HG03159 (cell line): ENCODE results near the gene COL2A1.

Experiments
- ATAC-seq: cut with Tn5 transposase; IDR thresholded peaks from one replicate; pipeline ENCODE4 v1.9.1; 2021; ENCODE audit warnings: mild to moderate bottlenecking, moderate library complexity; ENCODE audit not compliant: unreplicated experiment

Gene COL2A1

DNA sequence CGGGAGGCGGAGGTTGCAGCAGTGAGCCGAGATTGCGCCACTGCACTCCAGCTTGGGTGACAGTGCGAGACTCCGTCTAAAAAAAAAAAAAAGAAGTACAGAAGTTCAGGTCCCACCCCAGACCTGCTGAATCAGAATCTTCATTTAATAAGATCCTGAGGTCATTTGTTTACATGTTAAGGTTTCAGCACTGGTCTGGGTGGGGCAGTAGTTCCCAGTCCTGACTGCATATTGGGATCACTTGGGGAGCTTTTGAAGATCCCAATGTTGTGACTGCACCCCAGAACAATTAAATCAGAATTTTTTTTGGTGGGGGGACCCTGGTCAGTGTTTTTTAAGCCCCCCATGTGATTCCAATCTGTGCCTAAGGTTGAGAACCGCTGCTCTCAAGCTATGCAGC is 11.7 kb upstream of the COL2A1 start:
- no peak for ATAC-seq

DNA sequence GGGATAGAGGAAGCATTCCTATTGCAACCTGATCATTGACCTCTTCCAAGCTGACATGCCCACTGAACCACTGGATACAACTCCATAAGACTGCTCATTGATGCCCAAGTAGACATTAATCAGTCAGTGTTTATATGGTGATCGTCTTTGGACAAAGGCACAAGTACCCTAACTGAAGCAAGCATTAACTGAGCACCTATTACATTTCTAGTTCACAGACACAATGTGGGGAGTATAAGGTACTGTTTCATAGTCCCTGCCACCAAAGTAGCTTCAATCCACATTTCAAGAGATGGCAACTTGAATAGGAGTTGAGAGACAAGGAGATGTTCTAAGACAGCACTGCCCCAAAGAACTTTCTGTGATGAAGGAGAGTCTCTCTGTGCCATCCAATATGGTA is 10.9 kb upstream of the COL2A1 start:
- no peak for ATAC-seq

DNA sequence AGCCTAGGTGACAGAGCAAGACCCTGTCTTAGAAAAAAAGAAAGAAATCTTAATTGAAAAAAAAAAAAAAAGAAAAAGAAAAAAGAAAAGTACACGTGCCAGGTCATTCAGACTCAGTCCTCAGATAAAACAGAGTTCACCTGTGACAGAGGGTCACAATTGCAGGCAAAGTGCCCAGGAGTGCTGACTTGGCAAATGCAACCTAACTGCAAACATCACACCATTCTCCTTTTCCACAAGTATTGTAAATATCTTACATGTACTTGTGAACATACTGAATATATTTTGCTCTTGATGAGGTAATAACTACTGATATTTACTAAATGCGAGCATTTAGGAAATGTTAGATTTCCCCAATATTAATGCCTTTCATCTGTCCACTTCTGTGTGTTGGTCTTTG is 9.0 kb upstream of the COL2A1 start:
- no peak for ATAC-seq

DNA sequence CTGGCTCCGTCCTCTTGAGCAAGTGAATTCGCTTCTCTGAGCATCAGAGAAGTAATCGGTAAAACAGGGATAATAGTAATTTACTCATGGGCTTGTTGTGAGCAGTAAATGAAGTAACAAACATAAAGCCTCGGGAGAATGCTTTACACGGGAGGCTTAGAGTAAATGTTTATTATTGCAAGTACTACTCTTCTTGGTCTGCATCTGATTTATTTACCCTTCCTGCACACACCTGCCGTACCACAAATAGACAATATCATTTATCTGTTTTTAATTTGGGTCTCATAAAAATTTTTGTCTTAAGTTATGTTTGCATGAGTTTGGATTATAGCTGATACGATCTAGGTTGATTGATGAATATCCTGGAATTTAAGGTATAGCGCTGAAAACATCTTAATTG is 7.8 kb upstream of the COL2A1 start:
- no peak for ATAC-seq

DNA sequence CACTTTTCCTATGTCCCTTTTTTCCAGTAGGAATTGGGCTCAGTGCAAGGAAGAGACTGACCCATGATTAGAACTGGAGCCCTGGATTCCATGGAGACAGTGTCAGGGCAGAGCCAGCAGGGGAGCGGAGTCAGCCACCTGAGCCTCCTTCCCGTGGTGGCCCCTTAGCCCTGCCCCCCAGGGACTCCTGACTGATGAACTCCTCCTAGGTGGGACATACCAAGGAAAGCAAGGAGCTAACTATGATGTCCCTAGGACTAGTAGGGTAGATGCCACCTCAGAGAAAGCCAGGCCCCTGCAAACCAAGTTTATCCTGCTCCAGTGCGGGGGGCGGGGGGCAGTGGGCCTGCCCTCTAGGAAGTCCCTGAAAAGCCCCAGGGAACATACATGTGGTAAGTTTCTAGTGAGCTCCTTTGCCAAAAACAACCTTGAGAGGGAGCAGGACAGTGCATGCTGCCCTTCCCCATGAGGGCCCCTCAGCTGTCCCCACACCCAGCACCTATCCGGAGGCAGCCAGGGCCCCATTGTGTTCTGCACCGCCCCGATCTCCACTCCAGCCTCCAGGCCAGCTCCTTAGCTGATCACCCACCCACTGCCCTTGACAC is 6.2 kb upstream of the COL2A1 start:
- no peak for ATAC-seq

DNA sequence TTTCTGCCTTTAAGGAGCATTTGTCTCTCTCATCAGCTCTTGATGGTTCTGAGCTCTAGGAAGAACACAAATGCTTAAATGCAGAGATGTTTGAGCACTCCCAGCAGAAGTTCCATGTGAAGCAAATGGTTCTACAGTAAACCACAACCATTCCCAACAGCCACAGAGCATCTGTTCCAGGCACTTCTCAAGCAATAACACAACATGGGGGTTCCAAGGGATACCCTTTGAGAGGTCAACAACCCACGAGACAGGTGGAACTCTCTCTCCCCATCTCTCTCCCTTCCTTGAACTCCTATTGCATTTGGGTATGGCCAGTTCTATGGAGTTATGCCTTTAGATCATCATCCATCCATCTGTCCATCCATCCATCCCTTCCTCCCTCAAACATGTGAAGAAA is 5.2 kb upstream of the COL2A1 start:
- no peak for ATAC-seq

DNA sequence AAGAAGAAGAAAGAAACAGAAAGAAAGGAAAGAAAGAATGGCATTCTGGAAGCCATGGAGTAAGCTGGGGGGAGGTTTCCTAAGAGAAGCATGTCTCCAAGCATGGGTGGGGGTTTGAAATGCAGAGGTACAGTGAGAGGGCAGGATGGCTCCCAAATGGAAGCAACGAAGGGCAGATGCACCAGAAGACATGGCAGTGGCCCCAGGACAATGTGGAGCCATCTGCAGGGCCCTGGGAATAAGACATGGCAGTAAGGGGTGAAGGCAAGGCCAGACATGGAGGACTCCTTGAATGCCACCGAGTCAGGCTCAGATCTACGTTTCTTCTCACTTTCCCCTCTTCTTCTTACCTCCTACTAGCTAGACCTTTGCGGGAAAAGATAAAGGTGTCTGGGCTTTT is 4.7 kb upstream of the COL2A1 start:
- ATAC-seq = no peak

DNA sequence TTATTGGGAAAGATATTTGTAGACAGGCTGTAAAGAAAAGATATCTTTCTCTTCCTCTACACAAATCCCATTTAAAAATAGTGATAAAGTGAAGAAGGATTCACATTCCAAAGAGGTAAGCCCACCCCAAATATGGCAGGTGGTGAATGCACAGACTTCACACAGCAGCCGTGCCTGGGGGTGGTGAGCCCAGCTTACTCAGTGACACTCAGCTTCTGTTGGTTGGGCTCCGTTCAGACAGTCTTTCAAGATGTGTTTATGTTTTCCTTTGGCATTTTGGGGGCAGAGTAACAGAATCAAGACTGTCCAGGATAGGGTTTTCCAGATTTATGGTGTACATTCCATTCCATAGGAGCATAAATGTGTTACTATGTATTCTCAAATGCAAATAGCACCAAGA is 4.1 kb upstream of the COL2A1 start:
- ATAC-seq = no peak

DNA sequence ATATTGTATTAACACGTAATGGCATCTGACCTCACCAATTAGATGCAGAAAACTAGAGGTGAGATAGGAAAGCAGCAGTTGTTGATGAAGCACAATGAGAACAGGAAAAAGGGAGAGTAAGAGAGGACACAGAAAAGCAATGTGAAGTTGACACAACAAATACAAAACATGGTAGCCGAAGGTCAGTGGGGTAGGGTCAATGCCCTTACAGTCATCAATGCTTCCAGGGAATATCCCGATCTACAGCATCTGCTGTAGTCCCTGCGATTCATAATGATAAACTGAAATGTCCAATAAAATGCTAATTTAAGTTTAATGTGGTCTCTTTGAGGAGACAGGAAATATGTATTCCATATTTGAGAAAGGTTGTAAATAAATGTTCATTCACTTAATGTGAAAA is 2.9 kb upstream of the COL2A1 start:
- ATAC-seq = no peak

DNA sequence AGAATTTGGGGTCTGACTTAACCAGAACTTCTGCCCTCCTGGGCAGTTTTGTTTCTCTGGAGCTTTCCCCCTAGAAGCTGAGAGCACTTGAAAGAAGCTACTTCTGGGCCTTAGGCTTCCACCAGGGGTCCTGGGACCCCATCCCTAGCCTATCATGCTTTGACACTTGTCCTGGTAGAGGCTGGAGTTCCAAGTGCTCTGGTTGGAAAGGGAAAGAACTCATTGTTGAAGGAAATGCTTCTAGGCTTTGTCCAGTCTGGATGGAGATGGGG is 1.4 kb upstream of the COL2A1 start:
- ATAC-seq = no peak

DNA sequence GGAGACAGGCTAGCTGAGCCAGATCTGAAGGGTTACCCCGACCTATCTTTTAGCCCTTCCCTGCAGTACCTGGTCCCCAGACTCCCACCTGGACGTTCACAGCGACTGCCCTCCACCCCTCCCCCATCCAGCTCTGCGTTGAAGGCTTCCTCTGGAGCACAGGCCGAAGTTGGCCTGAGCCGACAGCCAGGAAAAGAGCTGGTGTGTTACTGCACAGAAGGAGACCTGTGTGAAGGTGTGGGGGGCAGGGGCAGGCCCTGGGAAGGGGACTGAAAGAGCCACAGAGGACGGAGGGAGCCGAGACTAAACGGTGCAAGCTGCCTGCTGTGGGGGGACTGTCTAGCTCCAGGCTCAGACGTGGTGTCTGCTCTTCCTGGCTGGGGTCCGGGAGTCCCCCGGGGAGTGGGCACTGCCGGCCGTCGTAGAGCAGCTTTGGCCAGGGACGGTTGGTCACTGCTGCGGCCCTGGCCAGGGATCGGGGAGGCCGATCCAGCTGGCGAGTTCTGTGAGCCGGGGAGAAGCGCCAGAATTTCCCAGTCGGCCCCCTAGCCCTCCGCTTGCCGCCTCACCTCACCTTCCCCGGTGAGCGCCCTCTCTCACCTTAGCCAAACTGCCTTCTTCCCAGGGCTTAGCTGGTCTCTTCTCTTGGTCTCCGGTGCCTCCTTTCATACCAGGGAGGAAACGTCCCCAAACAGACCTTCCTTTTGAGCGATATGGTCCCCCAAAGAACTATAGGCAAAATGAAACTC is 899 bp upstream of the COL2A1 start:
- no peak for ATAC-seq

DNA sequence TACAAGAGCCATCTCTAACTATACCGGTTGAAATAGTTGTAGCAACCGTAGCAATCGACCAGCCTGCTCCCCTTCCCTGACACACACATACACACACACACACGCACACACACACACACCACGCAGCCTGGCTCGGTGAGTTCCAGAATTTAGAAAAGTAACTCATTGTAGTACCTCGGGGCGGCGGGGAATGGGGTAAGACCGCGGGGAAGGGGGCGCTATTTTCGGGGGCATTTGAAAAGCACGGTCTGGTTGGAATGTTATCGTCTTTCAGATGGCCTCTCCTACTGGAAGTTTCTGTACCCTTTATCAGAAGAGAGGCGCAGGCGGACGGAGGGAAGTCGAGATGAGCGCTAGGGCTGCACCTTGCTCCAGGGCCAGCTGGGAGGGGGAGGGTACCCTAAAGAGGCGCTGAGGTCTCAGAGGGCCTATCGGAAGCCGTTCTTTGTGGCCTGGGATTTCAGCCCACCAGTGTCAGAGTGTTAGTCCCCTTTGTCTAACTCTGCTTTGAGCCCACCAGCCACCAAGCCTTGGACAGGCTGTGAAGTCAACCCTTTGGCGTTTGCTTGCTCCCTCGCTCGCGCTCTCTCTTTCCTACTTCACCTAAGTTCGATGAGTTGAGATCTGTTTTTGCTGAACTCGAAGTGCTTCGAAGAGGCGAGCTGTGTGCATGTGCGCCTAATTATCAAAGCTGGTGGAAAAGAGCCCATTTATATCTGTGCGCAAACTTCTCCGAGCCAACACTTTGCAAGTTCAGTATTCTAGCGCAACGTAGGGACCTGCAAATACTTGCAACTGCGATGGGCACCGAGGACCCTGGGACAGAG is 837 bp downstream of the COL2A1 start:
- ATAC-seq = no peak

DNA sequence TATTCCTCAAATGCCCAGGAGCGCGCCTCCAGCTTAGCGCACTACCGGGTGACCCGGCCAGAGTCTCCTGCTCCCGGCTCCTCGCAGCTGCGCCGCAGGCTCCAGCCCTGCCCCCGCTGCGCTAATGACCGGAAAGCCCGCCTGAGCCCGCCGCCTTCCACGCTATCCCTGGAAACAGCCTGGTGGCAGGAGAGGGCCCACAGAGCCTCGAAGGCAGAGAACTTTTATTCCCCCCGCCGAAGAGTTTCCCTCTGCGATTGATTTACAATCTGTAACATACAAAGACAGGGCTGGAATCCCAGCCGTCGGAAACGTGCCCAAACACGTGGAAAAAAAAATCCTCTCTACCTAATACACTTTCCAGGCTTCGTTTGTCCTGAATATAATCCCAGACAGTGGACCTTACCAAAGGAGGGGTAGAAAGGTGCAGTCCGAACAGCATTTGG is 1.5 kb downstream of the COL2A1 start:
- no peak for ATAC-seq

DNA sequence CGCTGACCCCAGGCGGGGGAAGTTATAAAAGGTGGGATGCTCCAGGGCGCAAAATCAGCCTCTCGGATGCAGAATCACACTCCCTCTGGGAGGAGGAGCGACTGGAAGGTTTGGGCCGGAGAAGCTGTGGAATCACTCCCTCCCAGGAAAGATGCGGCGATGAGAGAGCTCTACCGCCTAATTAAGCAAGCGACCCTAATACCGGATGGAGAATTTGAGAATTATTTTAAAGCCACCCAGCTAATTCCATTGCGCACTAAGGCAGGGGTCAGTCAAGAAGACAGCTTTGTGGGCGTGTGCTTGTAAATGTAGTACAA is 1.9 kb downstream of the COL2A1 start:
- ATAC-seq = no peak

DNA sequence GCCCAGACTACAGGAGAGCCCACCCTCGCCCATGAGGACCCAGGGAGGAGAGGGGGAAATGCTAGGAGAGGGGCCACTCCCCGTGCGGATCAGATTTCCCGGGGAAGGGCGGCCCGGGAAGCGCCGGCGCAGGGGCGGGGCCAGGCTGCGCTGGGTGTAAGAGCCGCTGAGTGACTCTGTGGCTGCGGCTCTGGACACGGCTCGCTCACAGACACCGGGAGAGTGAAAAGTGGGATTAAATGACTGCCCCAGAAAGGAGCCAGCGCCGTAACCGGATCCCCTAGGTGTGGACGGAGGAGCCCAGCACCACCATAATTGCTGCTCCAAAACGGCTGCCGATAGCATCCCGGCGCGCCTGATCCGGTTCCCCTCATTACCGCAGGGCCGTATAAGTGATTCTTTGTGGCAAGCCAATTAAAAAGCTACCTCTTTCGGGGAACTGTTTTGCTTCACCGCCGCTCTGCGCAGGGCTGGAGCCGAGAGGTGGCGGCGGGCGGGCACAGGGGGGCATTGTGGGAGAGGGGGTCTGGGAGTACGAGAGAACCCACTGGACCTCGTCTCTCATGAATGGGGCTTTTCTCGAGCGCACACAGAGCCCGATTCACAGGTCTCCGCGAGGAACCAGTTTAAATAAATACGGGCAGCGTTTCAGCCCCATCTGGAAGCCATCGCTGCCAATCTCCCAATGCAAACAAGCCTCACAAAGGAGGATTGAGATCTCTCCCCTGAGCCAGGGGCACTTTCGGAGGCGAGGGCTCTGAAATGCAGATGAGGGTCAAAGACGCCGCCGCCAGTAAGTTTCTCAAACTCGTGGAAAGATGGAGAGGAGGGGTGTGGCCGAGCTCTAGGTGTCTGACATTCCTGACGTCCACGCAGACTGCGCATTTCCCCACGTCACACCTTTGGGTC is 2.5 kb downstream of the COL2A1 start:
- ATAC-seq = no peak

DNA sequence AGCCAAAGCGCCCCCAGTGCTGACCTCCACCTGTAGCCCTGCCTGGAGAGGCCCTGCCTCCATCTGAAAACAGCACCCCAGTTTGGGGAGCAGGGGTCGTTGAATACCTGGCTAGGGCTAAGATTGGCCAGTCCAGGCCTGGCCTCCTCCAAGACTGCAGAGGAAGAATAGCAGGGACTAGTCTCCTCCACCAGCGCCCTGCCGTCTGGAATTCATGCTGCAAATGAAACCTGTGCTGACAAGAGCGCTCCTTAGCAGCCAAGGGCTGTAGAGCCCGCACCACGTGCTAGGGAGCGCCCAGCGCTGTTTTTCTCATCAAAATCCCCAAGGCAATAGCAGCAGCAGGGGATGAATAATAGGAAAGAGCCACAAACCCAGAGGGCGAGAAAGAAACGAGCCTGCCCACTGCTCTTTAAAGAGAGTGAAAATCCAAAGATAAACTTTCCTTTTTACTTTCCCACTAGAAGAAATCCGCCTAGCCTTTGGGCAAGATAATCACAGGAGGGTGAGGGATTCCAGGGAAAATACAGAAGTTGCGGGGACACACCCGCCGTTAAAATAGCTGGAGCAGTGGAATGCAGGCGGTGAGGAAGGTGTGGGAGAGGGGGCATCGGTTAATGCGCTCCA is 3.3 kb downstream of the COL2A1 start:
- no peak for ATAC-seq

DNA sequence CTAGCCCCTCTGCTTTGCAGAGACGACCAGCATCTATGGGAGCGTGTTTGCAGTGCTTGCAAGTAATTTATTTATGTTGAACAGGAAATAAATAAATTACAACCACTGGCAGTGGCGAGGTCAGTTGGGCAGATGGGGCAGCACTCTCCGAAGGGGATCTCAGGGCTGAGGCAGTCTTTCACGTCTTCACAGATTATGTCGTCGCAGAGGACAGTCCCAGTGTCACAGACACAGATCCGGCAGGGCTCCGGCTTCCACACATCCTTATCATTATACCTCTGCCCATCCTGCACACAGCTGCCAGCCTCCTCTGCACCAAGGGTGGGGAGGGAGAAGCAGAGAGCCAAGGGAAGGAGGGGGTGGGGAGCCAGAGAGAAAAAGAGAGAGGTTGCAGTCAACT is 4.5 kb downstream of the COL2A1 start:
- ATAC-seq = no peak

DNA sequence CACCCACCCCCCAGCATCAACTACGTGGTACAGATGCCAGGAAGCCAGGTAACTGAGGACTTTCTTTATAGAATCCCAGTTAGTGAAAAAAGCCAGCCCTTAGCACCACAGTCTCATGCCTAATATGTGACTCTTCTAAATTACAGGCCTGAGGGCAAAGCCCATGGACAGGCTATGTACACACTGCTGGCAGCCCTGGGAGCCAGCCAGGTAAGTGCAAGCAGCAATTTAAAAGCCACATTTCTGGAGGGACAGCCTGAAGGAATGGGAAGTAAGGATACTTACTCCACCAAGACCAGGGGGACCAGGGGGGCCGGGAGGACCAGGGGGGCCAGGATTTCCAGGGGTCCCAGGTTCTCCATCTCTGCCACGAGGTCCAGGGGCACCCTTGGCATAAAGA is 7.0 kb downstream of the COL2A1 start:
- no peak for ATAC-seq

DNA sequence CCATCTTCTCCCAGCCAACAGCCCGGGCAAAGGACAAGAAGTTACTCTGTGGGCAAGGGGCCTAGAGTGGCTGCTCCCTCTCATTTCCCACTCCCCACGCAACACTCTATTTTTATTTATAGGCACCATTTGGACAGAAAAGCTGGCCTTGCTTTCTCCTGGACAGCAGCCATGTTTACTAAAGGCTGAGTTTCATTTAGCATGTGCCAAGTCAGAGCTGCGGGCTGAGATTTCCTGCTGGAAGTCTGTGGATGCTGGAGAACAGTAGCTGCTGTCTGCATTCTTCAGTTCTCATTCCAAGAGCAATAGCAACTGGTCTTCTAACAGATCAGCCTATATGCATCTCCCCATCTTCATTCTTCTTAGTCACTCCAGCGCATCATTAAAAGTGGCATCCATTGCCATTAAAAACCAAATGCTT is 8.3 kb downstream of the COL2A1 start:
- no peak for ATAC-seq

DNA sequence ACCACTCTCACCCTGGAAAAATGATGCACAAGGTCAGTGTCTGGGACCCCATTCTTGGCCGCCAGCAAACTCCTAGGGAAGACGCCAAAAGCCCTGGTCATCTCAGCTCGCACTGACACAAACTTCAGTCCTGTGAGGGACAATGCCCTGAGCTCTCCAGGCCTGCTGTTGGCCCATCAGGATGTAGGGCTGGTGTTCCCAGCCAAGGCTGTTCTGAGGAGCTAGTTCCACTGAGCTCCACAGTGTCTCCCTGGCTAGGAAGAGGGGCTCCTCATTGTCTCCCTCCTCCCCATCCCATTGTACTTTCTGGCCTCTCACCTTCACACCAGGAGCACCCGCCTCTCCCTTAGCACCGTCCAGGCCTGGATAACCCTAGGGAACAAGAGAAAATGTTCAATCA is 10.8 kb downstream of the COL2A1 start:
- no peak for ATAC-seq

DNA sequence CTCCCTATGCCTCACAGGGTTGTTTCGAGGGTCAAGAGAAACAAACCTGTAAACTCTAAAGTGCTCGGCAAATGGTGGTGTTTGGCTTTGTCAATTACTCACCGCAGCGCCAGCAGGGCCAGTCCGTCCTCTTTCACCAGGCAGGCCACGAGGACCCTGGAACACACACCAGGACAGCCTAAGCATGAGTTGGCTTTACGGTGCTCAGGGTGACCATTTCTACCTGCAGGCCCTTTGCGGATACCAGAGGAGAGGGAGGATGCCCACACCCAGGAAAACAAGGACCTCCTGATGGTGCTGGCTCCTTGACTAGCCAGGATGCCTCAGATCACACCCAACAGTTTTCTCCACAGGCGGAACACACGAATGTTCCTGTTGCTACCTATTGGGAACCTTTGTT is 11.5 kb downstream of the COL2A1 start:
- ATAC-seq = no peak
